Liver (tissue), 3 donors: ENCODE measurements around the gene PIP4K2C.

Experiments
- CTCF ChIP-seq: fragments of 150-350 bp; IDR thresholded peaks from 2 replicates; pipeline ENCODE4 v1.5.1; 2017; ENCODE audit warnings: improper control_type of control experiment, low read depth, low read length; ENCODE audit not compliant: missing input control
- EGR1 ChIP-seq, 2 donors: IDR thresholded peaks; 2 replicates each; pipeline ENCODE4 v1.6.1; 2016 to 2018; ENCODE audit warnings: antibody characterized with exemption in 2 of 2, low read depth in 2 of 2
- FOXA1 ChIP-seq: IDR thresholded peaks from 2 replicates; pipeline ENCODE4 v1.6.1; 2016; ENCODE audit warnings: antibody characterized with exemption
- GABPA ChIP-seq, 2 donors: IDR thresholded peaks in 1 of 2; conservative IDR thresholded peaks in 1 of 2; 2 replicates each; pipeline ENCODE4 v1.6.1; 2016; ENCODE audit warnings: antibody characterized with exemption in 2 of 2, mild to moderate bottlenecking in 1 of 2, moderate library complexity in 1 of 2
- HNF4G ChIP-seq: IDR thresholded peaks from 2 replicates; pipeline ENCODE4 v1.6.1; 2016; ENCODE audit warnings: antibody characterized with exemption
- MAX ChIP-seq: IDR thresholded peaks from 2 replicates; pipeline ENCODE4 v1.6.1; 2016; ENCODE audit warnings: antibody characterized with exemption
- donor health status: healthy.
- donor health status: healthy.

- no peak for TF ChIP-seq EGR1 (IDR thresholded peaks at IDR 0.05; ENCODE audit: low read depth in 2 of 2)
- TF ChIP-seq MAX = no peak
- no peak for TF ChIP-seq CTCF
- no peak for TF ChIP-seq GABPA (IDR thresholded peaks at IDR 0.05 in 1 of 2, conservative IDR thresholded peaks at IDR 0.05 in 1 of 2)
- no peak for TF ChIP-seq FOXA1
- TF ChIP-seq HNF4G = no peak
Measured at GRCh38 chr12:57541717-57542116, 49.3 kb upstream of the PIP4K2C start.
